CD4-positive, alpha-beta T cell treated with Interleukin-21 for 1 hour (primary cell): Measurements from ENCODE around the gene NIN.
"Not testable (repeated sequence)": the region's sequence is repeated elsewhere in the genome, so short reads cannot be mapped to it uniquely, and the experiment has no call there.

Experiments
- DNase-seq: peaks from one replicate; pipeline ENCODE4 v3.0.0-alpha.2; 2020

Gene NIN

DNA sequence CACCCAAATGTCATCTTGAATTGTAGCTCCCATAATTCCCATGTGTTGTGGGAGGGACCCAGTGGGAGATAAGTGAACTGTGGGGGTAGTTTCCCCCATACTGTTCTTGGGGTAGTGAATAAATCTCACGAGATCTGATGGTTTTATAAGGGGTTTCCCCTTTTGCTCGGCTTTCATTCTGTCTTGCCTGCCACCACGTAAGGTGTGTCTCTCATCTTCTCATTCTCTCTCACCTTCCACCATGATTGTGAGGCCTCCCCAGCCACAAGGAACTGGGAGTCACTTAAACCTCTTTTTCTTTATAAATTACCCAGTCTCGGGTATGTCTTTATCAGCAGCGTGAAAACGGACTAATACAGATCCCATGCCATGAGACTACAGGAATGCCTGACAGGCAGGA is 11.7 kb downstream of the NIN start:
- peak; percentile 37 for DNase-seq

DNA sequence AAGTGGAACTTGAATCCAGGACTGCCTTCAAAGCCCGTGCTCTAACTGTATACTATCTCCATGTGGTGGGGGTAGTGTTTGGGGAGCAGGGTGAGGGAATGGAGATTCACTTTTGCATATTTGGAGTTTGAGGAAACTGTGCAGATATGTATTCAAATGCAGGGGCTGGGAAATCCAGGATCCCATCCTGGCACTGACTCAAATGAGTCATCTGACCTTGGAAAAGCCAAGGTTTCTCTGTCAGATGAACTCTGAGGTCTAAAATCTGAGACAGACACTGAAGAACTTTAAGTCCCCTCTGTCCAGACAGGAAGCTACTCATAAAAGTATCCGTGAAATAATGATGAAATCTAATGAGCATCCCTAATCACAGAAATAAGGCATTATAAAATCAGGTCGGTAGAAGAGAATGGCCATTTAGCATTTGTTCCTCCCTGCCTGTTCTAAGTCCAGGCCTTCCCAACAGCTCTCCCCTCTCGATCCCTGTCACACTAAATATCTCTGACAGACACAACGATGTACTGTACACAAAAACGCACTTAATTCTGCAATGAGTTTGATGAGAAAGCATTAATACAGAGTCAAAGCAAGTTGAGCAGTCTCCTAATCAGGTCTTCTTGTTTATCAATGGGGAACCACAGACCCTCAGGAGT is 14.4 kb downstream of the NIN start:
- no peak for DNase-seq

- not testable (repeated sequence) for DNase-seq
These were observed 15.4 kb downstream of the NIN start for GRCh38 chr14:50815526-50815925.

GRCh38 chr14:50815058-50815457 is 15.9 kb downstream of the NIN start:
- DNase-seq, result not testable (repeated sequence)

DNA sequence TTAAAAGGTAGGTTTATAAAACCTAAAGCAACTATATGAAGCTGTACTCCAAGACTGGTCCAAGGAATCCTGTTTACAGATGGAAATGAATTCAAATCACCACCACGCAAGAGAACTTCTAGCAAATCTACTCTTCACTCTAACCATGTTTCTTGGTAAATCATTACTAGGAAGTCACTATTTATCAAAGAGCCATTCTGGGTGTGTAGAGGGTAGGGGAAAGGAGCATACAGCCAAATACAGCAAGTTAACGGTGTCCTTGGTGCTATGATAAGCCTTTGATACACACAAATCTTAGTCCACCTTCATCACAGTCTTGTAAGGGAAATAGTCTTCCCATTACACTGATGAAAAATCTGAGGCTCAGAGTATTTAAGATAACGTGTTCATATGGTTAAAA is 16.8 kb downstream of the NIN start:
- no peak for DNase-seq

DNA sequence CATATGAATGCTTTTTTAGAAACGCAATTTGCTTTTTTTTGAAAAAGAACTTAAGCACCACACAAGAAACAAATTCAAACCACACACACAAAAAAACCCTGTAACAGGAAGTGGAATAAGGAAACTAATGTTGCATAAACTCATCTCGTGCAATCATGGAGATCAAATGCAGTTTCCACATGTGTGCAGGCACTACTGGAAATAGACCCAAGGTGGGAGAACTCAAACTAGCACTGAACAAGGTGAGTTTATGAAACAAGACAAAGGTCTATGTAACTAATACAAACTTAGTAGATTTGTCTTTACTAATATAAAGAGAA is 17.5 kb downstream of the NIN start:
- DNase-seq, result peak; percentile 60

DNA sequence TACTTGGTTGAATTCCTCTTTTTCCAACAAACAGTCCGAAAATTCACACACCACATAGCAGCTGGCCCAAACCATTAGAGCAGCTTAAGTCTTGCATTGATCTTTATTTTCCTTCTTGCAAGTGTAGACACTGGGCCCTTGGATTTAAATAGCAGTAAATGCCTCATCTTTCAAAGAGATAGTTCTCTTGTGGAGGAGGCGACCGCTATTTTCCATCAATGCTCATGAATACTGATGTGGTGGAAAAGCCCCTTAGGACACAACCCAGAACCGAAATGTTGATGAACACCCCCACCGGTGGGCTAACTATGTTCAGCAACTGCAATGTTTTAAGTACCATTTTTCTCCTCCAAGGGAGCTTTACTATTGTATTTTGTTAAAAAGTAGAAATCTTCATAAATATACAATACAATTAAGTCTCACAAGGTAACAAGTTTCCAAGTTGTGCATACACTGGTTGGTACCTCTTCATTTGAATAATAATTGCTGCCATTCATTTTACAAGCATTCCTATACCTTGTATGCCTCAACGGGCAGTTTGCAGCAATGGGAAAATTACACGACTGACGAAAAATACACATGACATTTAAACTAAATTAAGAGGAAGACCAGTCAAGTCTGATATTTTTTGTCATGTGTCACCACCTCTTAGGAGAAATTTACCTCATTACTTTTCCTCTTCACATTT is 18.0 kb downstream of the NIN start:
- no peak for DNase-seq

GRCh38 chr14:50812180-50812579 is 18.8 kb downstream of the NIN start:
- no peak for DNase-seq

- no peak for DNase-seq
These were observed 22.9 kb downstream of the NIN start for GRCh38 chr14:50808053-50808452.

DNA sequence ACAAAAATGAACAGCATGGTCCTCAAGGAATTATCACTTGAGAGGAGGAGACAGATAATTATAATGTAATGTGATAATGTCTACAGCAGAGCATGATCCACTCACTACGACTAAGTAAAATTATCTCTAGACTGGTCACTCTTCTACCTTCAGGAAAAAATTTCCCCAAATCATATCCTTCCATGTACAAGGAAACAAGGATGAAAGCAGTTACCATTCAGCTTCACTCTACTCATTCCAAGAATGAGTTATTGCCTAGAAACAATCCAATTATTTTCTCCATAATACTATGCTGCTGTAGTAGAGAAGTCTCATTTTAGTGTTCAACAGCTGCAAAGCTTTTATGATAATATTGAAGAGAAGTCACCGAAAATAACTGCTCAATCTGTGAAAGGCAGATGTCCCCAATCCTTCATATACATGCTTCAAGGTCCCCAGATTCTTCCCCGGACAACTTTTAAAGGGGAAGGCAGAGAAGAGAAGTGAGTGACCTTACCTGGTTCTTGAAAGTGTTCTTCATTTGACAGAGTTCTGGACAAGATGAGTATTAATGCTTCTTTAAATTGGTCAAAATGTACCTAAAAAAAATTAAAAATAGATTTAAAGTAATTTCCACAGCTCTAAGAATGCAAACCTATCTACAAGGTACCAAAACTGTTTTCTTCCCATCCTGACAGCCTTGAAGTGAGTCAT is 24.6 kb downstream of the NIN start:
- no peak for DNase-seq

- DNase-seq, result no peak
These were observed 25.6 kb downstream of the NIN start for GRCh38 chr14:50805396-50805795.

GRCh38 chr14:50804181-50804721 is 26.7 kb downstream of the NIN start:
- no peak for DNase-seq

DNA sequence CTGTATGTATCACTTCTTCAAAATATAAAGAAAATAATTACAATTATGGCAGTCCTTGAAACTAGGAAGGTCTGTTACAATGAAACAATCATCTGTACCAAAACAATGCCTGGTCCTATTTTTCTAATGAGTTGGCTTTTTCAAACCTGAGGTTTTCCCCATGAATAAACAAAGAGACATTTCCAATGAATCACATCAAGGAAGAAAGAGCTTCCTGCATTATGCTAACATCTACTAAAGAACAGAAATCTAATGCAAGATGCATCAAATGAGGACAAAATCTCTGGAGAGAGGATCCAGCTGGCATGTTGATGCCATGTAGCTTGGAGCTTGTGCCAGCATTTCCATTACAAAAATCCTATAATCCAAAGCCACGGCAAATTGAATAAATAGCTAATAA is 29.3 kb downstream of the NIN start:
- DNase-seq, result no peak

GRCh38 chr14:50800032-50800431 is 30.9 kb downstream of the NIN start:
- DNase-seq, result no peak

DNA sequence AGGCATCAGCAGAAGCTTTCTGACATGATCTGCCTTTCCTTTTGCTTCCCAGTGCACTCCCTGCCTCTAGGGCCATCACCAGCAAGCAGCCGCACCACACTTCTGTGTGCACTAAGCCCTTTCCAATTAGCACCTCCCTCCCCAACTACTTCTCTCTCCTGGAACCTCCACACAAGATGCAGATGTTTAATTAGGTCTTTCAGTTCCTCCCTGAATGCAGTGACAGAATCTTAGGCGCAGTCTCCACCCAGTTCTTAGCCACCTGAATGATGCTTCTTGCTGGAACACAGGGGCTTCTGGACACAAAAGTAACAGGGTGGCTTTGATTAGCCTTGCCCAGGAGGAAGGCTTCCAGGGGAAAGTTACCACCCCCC is 32.9 kb downstream of the NIN start:
- no peak for DNase-seq

- no peak for DNase-seq
These were observed 33.5 kb downstream of the NIN start for GRCh38 chr14:50797250-50798047.

- DNase-seq, result no peak
These were observed 34.6 kb downstream of the NIN start for GRCh38 chr14:50796390-50796789.

GRCh38 chr14:50795909-50796308 is 35.1 kb downstream of the NIN start:
- no peak for DNase-seq

DNA sequence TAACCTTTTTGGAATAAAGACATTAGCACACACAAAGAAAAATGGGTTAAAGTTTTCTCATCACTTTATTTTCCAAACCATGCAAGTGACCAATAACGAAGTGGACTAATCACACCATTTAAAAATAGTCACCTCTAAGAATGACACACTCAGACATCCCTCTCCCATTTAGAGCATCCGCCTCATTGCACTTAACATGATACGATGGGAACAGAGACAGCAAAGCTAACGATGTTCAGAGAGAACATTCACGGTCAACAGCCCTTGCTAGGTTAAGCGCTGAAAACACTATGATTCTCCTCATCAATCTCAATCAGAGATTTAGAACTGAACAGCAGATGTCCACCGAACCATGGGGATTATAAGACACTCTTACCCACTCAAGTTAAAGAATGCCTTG is 35.8 kb downstream of the NIN start:
- DNase-seq, result no peak

- no peak for DNase-seq
These were observed 36.8 kb downstream of the NIN start for GRCh38 chr14:50794068-50794645.

- DNase-seq, result no peak
These were observed 38.3 kb downstream of the NIN start for GRCh38 chr14:50792634-50793068.

DNA sequence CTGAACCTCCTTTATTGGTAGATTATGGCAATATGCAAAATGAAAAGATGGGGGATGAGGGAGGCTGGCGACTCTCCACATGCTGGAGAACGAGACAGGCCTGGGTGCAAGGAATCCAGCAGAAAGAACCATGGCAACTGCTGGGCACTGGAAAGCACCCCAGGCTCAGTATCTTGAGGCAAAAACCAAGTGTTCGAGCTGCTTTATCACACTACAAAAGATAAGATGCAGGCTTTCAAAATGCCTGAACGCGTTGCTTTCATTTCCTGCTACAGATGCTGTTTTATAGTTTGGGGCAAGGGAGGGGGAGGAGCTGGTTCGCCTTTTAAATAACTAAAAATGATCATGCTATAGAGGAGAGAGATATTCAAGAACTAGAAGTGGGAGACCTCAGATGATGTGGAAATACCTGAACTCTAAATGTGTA is 38.9 kb downstream of the NIN start:
- peak; percentile 30 for DNase-seq

DNA sequence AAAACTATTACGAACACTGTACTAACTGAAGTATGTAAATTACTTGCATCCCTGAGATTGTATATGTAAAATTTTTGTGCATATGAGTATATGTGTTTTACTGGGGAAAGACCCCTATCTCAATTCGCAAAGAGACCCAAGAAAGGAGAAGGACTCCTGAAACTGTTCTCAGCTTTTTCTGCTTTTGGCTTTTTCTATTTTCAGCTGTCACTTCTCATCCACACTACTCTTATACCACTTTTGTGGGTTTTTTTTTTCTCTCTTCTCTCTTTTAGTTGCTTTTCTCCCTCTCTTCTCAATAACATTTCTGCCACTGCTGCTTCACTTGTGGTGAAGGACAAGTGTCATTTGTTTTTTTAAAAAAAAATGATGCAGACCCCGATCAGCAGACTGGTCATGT is 39.8 kb downstream of the NIN start:
- no peak for DNase-seq
